Keratinocyte (primary cell): ENCODE data around the gene CCDC92. TPM values are rescaled to one million over a fixed set of nuclear protein-coding genes. Genes with fewer than 3 reads are reported as not detected.

Experiments
- DNase-seq: peaks from one replicate; pipeline ENCODE4 v3.0.0-alpha.2; 2011; ENCODE audit warnings: low read depth, missing footprints, low spot score
- FAIRE-seq: peaks from 2 replicates; lab custom pipeline; 2011; peaks lifted over from hg19 to GRCh38; lab: Jason Lieb, UNC
- H2AFZ ChIP-seq: 2 replicates; pipeline ENCODE4 v1.6.0; 2012; ENCODE audit warnings: low read length, control low read depth, inconsistent platforms; ENCODE audit not compliant: control insufficient read depth
- H3K27ac ChIP-seq: 2 replicates; pipeline ENCODE4 v1.5.1; 2011; ENCODE audit warnings: low read length; ENCODE audit not compliant: control insufficient read depth, insufficient read depth
- H3K27me3 ChIP-seq: 3 replicates; pipeline ENCODE4 v1.6.0; 2011; ENCODE audit warnings: low read length; ENCODE audit not compliant: control insufficient read depth, insufficient read depth; ENCODE audit errors: extremely low read depth
- H3K36me3 ChIP-seq, 2 experiments: 2 replicates in 1 of 2; 3 replicates in 1 of 2; pipeline ENCODE4 v1.5.1; 2011; ENCODE audit warnings: low read length in 2 of 2, mild to moderate bottlenecking in 1 of 2; ENCODE audit not compliant: control insufficient read depth in 2 of 2, insufficient read depth in 2 of 2; ENCODE audit errors: extremely low read depth in 1 of 2
- H3K4me1 ChIP-seq: 3 replicates; pipeline ENCODE4 v1.5.1; 2011; ENCODE audit warnings: low read length; ENCODE audit not compliant: control insufficient read depth, insufficient read depth; ENCODE audit errors: extremely low read depth
- H3K4me2 ChIP-seq: 3 replicates; pipeline ENCODE4 v1.6.0; 2011; ENCODE audit warnings: low read depth, low read length; ENCODE audit not compliant: control insufficient read depth, insufficient read depth; ENCODE audit errors: extremely low read depth
- H3K4me3 ChIP-seq, 3 experiments: fragments of 200-600 bp in 1 of 3; sonication (generic) in 1 of 3; 2 replicates in 2 of 3; 3 replicates in 1 of 3; pipeline ENCODE4 v1.5.1; 2011 to 2016; ENCODE audit warnings: low read length in 3 of 3, mild to moderate bottlenecking in 3 of 3, control low read depth in 2 of 3, inconsistent platforms in 1 of 3, low read depth in 1 of 3, mixed read lengths in 1 of 3, mixed run types in 1 of 3, moderate library complexity in 1 of 3; ENCODE audit not compliant: control insufficient read depth in 2 of 3, insufficient read depth in 2 of 3; ENCODE audit errors: extremely low read depth in 1 of 3
- H3K79me2 ChIP-seq: 2 replicates; pipeline ENCODE4 v1.6.0; 2012; ENCODE audit warnings: low read length; ENCODE audit not compliant: control insufficient read depth, insufficient read depth
- H3K9ac ChIP-seq: 3 replicates; pipeline ENCODE4 v1.6.0; 2011; ENCODE audit warnings: low read length; ENCODE audit not compliant: control insufficient read depth, insufficient read depth; ENCODE audit errors: extremely low read depth
- H3K9me1 ChIP-seq: 3 replicates; pipeline ENCODE4 v1.6.0; 2011; ENCODE audit warnings: low read length; ENCODE audit not compliant: control insufficient read depth, insufficient read depth; ENCODE audit errors: extremely low read depth
- H3K9me3 ChIP-seq: 2 replicates; pipeline ENCODE4 v1.5.1; 2012; ENCODE audit warnings: low read depth, low read length; ENCODE audit not compliant: control insufficient read depth
- H4K20me1 ChIP-seq: 3 replicates; pipeline ENCODE4 v1.6.0; 2011; ENCODE audit warnings: low read length; ENCODE audit not compliant: control insufficient read depth, insufficient read depth; ENCODE audit errors: extremely low read depth
- CTCF ChIP-seq, 3 experiments: IDR thresholded peaks in 1 of 3; conservative IDR thresholded peaks in 1 of 3; optimal IDR thresholded peaks in 1 of 3; 2 replicates in 2 of 3; 3 replicates in 1 of 3; pipeline versions ENCODE3 to v1.5.1; 2011; ENCODE audit warnings: low read length in 3 of 3, mild to moderate bottlenecking in 3 of 3, moderate library complexity in 2 of 3, control low read depth in 1 of 3, inconsistent platforms in 1 of 3; ENCODE audit not compliant: insufficient read depth in 2 of 3; ENCODE audit errors: extremely low read depth in 1 of 3
- EZH2 ChIP-seq: IDR thresholded peaks from one replicate; pipeline ENCODE4 v1.6.1; 2012; ENCODE audit warnings: inconsistent platforms, mild to moderate bottlenecking, low read length, moderate library complexity
- dilution Hi-C: fragments of 300-500 bp; cut with MboI; formaldehyde crosslinking; loops from one replicate; pipeline ENCODE4 v1.7.0; 2020; ENCODE audit warnings: low sequenced_read_pairs; ENCODE audit not compliant: extremely low pct_ligation_motif_present
- polyA plus RNA-seq, 5 experiments: library from polyadenylated mRNA; depleted of rRNA in 3 of 5; stranded (reverse) in 3 of 5; stranded (forward) in 1 of 5; unstranded in 1 of 5; fragments of >200 nt; gene quantifications; 1 replicate in 1 of 5; 2 replicates in 3 of 5; 3 replicates in 1 of 5; pipeline versions ENCODE4 v1.2.1 to v1.2.3, GENCODE V29; 2011 to 2012; ENCODE audit warnings: missing spikeins in 2 of 5, low read depth in 1 of 5, low replicate concordance in 1 of 5

CCDC92 gene
- polyA plus RNA-seq, 1 donor (not counting 4 experiments of a cell fraction or from before 2014, with no cell fraction given) = 8.3 TPM

GRCh38 chr12:123971770-123972456 is 718 bp downstream of the CCDC92 start:
- H3K9me1 ChIP-seq = no peaks in the 10 kb centered on the region
- TF ChIP-seq EZH2 (no peak), CTCF (optimal IDR thresholded peaks at IDR 0.05 in 1 of 3, IDR thresholded peaks at IDR 0.05 in 1 of 3, conservative IDR thresholded peaks at IDR 0.05 in 1 of 3; ENCODE audit: extremely low read depth in 1 of 3, insufficient read depth in 2 of 3, low read length in 3 of 3) (no peak)
- no peaks in the 10 kb centered on the region for H3K9me3 ChIP-seq
- H3K27ac ChIP-seq = peak overlapping the region; percentile 58
- no peaks in the 10 kb centered on the region for H3K27me3 ChIP-seq
- dilution Hi-C loops = no loop called here
- FAIRE-seq = peak; percentile 53
- H3K4me1 ChIP-seq = peaks cover 20% of the 10 kb centered on the region
- no peak for DNase-seq
- H3K9ac ChIP-seq = peak overlapping the region; percentile 73
- peak overlapping the region; percentile 77 for H2AFZ ChIP-seq
- H4K20me1 ChIP-seq = no peaks in the 10 kb centered on the region
- peak overlapping the region; percentile 96 for H3K4me2 ChIP-seq
- H3K36me3 ChIP-seq = peaks cover 0 to 10% of the 10 kb centered on the region in 2 experiments
- H3K4me3 ChIP-seq = peak overlapping the region; percentile 79 to 88 (median 87)
- peaks cover 18% of the 10 kb centered on the region for H3K79me2 ChIP-seq

- DNase-seq = no peak
- Histone ChIP-seq H3K27me3 (no peaks in the 10 kb centered on the region), H3K4me3 (peak overlapping the region; percentile 79 to 88 (median 87)), H3K27ac (peak overlapping the region; percentile 58), H3K36me3 (peaks cover 0 to 9% of the 10 kb centered on the region in 2 experiments), H2AFZ (peak overlapping the region; percentile 77), H3K9me1 (no peaks in the 10 kb centered on the region), H4K20me1 (no peaks in the 10 kb centered on the region), H3K9ac (peak overlapping the region; percentile 73), H3K9me3 (no peaks in the 10 kb centered on the region), H3K4me2 (peak overlapping the region; percentile 96), H3K4me1 (peaks cover 20% of the 10 kb centered on the region), H3K79me2 (peaks cover 18% of the 10 kb centered on the region)
- dilution Hi-C loops = no loop called here
- FAIRE-seq = no peak
- TF ChIP-seq EZH2 (no peak), CTCF (optimal IDR thresholded peaks at IDR 0.05 in 1 of 3, IDR thresholded peaks at IDR 0.05 in 1 of 3, conservative IDR thresholded peaks at IDR 0.05 in 1 of 3; ENCODE audit: extremely low read depth in 1 of 3, insufficient read depth in 2 of 3, low read length in 3 of 3) (no peak)
Observed at GRCh38 chr12:123971449-123971769, 1.2 kb downstream of the CCDC92 start.
